K562 (cell line): ENCODE data around the gene P4HB. TPM values are rescaled to one million over a fixed set of nuclear protein-coding genes. Genes with fewer than 3 reads are reported as not detected.

Experiments used
- BCOR ChIP-seq: fragments of 450-650 bp; IDR thresholded peaks from 2 replicates; pipeline ENCODE4 v1.6.1; 2016
- CBX3 ChIP-seq, 2 experiments: IDR thresholded peaks; 1 replicate in 1 of 2; 2 replicates in 1 of 2; pipeline ENCODE4 v1.6.1; 2012; ENCODE audit warnings: inconsistent platforms in 2 of 2, low read length in 2 of 2, borderline replicate concordance in 1 of 2, control low read depth in 1 of 2
- E2F4 ChIP-seq: sonication (generic); formaldehyde crosslinking; IDR thresholded peaks from 2 replicates; pipeline ENCODE4 v1.8.0; 2022; ENCODE audit warnings: mild to moderate bottlenecking, low read depth, missing genetic modification reagents
- GTF2F1 ChIP-seq: IDR thresholded peaks from 2 replicates; pipeline ENCODE4 v1.6.1; 2011; ENCODE audit warnings: low read depth, low read length, improper control_type of control experiment
- HES1 ChIP-seq: fragments of 450-650 bp; IDR thresholded peaks from 2 replicates; pipeline ENCODE4 v1.6.1; 2016; ENCODE audit warnings: low read depth, mild to moderate bottlenecking, moderate library complexity
- HINFP ChIP-seq: fragments of 450-650 bp; conservative IDR thresholded peaks from 2 replicates; pipeline ENCODE4 v1.6.1; 2016; ENCODE audit warnings: missing genetic modification characterization, low read depth, mild to moderate bottlenecking, control low read depth, missing compliant biosample characterization
- HNRNPLL ChIP-seq: fragments of 200-400 bp; formaldehyde crosslinking; IDR thresholded peaks from 2 replicates; pipeline ENCODE4 v1.6.1; 2017; ENCODE audit warnings: low read length, low read depth, mild to moderate bottlenecking; ENCODE audit not compliant: poor library complexity, severe bottlenecking
- KAT7 ChIP-seq: sonication (generic); formaldehyde crosslinking; IDR thresholded peaks from 2 replicates; pipeline ENCODE4 v1.8.0; 2022; ENCODE audit warnings: missing genetic modification reagents, mild to moderate bottlenecking, borderline replicate concordance
- KDM4B ChIP-seq, 2 experiments: fragments of 450-650 bp in 1 of 2; sonication (generic) in 1 of 2; IDR thresholded peaks; 2 replicates each; pipeline ENCODE4 v1.6.1; 2016 to 2017; ENCODE audit warnings: borderline replicate concordance in 2 of 2, antibody characterized with exemption in 1 of 2, low read depth in 1 of 2, mild to moderate bottlenecking in 1 of 2
- MAX ChIP-seq: sonication (generic); formaldehyde crosslinking; IDR thresholded peaks from 2 replicates; pipeline ENCODE4 v1.9.0; 2022; ENCODE audit warnings: mild to moderate bottlenecking, missing genetic modification reagents
- MCM2 ChIP-seq: fragments of 450-650 bp; IDR thresholded peaks from 2 replicates; pipeline ENCODE4 v1.6.1; 2017; ENCODE audit warnings: low read depth, mild to moderate bottlenecking
- POLR2AphosphoS2 ChIP-seq: IDR thresholded peaks from 2 replicates; pipeline ENCODE4 v1.6.1; 2012; ENCODE audit warnings: low read length, improper control_type of control experiment
- POLR2AphosphoS5 ChIP-seq: IDR thresholded peaks from 2 replicates; pipeline ENCODE4 v1.6.1; 2011; ENCODE audit warnings: mild to moderate bottlenecking, low read depth, low read length, moderate library complexity; ENCODE audit not compliant: control insufficient read depth, insufficient read depth
- POLR2B ChIP-seq: fragments of 450-650 bp; IDR thresholded peaks from 2 replicates; pipeline ENCODE4 v1.6.1; 2018; ENCODE audit warnings: low read depth; ENCODE audit not compliant: partially characterized antibody
- POLR2G ChIP-seq: fragments of 200-400 bp; formaldehyde crosslinking; IDR thresholded peaks from 2 replicates; pipeline ENCODE4 v1.6.1; 2017; ENCODE audit warnings: low read depth, mild to moderate bottlenecking, antibody characterized with exemption, low read length, moderate library complexity
- RBM39 ChIP-seq: fragments of 200-400 bp; formaldehyde crosslinking; optimal IDR thresholded peaks from 2 replicates; pipeline ENCODE3; 2018; ENCODE audit warnings: low read depth, low read length
- SP1 ChIP-seq: sonication (generic); formaldehyde crosslinking; IDR thresholded peaks from 2 replicates; pipeline ENCODE4 v1.8.1; 2022; ENCODE audit warnings: mild to moderate bottlenecking, missing genetic modification reagents
- SREBF2 ChIP-seq: sonication (generic); formaldehyde crosslinking; IDR thresholded peaks from 2 replicates; pipeline ENCODE4 v1.4.0; 2020; ENCODE audit warnings: mild to moderate bottlenecking, missing genetic modification reagents
- U2AF1 ChIP-seq: fragments of 200-400 bp; formaldehyde crosslinking; optimal IDR thresholded peaks from 2 replicates; pipeline ENCODE3; 2017; ENCODE audit warnings: mild to moderate bottlenecking, low read depth, low read length, moderate library complexity
- ZBTB33 ChIP-seq: sonication (generic); formaldehyde crosslinking; IDR thresholded peaks from 2 replicates; pipeline ENCODE4 v1.8.1; 2023; ENCODE audit warnings: mild to moderate bottlenecking, missing genetic modification reagents
- ZKSCAN8 ChIP-seq: fragments of 200-800 bp; sonication (Bioruptor generic); IDR thresholded peaks from 2 replicates; pipeline ENCODE4 v1.6.1; 2016; ENCODE audit warnings: missing genetic modification characterization, missing compliant biosample characterization
- ZNF436 ChIP-seq: fragments of 250-450, 450-650 bp; sonication (Bioruptor Pico); formaldehyde crosslinking; IDR thresholded peaks from 2 replicates; pipeline ENCODE4 v1.7.0; 2020; ENCODE audit warnings: mild to moderate bottlenecking
- ZSCAN32 ChIP-seq: fragments of 450-650 bp; formaldehyde crosslinking; IDR thresholded peaks from 2 replicates; pipeline ENCODE4 v1.4.0; 2020; ENCODE audit warnings: mild to moderate bottlenecking, moderate library complexity
- polyA plus RNA-seq, 8 experiments: library from polyadenylated mRNA; depleted of rRNA in 4 of 8; stranded (reverse) in 5 of 8; unstranded in 3 of 8; fragments of >200 nt; fragmentation: Nextera tagmentation in 2 of 8; fragmentation: Illumina TruSeq in 1 of 8; extraction: Ambion mirVana in 2 of 8; extraction: Trizol in 1 of 8; gene quantifications; 2 replicates each; pipeline versions ENCODE4 v1.2.1 to v1.2.3, GENCODE V29; 2011 to 2014; ENCODE audit warnings: inconsistent platforms in 1 of 8, missing spikeins in 1 of 8
- total RNA-seq, 7 experiments: library from RNA; depleted of rRNA in 6 of 7; stranded (reverse); fragments of >200 nt in 6 of 7; fragmentation: Illumina TruSeq in 2 of 7; extraction: Trizol in 2 of 7; gene quantifications; 2 replicates each; pipeline versions ENCODE4 v1.2.1 to v1.2.3, GENCODE V29; 2011 to 2021; ENCODE audit warnings: low replicate concordance in 1 of 7

P4HB gene
- total and polyA plus RNA-seq, 9 of the 15 experiments (the other 6 are each of a cell fraction or from before 2014, with no cell fraction given), result 4.4 to 645 (median 325) TPM

- 0 out of 2 replicates have a peak, but pooled peaks have one; percentile 35 for TF ChIP-seq E2F4 (CRISPR knock-in tag)
- no peak for TF ChIP-seq KAT7 (CRISPR knock-in tag)
- no peak for TF ChIP-seq MCM2
- peak; percentile 72 for TF ChIP-seq ZBTB33 (CRISPR knock-in tag)
- no peak for TF ChIP-seq HNRNPLL
- TF ChIP-seq ZKSCAN8 (CRISPR knock-in tag), result no peak
- TF ChIP-seq ZSCAN32 (CRISPR knock-in tag), result 0 out of 2 replicates have a peak, but pooled peaks have one; percentile 2
- no peak for TF ChIP-seq CBX3 (IDR thresholded peaks at IDR 0.05; ENCODE audit: borderline replicate concordance in 1 of 2, low read length in 2 of 2)
- no peak for TF ChIP-seq HINFP (tag)
- no peak for TF ChIP-seq SP1 (CRISPR knock-in tag)
- peak; percentile 12; the same call in 1 of the 2 replicates for TF ChIP-seq POLR2AphosphoS5
- no peak for TF ChIP-seq RBM39
- no peak for TF ChIP-seq HES1
- no peak for TF ChIP-seq GTF2F1
- no peak for TF ChIP-seq U2AF1
- no peak for TF ChIP-seq SREBF2 (CRISPR knock-in tag)
- peak; percentile 27; the same call in 1 of the 2 replicates for TF ChIP-seq POLR2AphosphoS2
- no peak for TF ChIP-seq KDM4B (IDR thresholded peaks at IDR 0.05; ENCODE audit: borderline replicate concordance in 2 of 2, low read depth in 1 of 2)
- peak; percentile 63 for TF ChIP-seq POLR2G
- TF ChIP-seq MAX (CRISPR knock-in tag), result 0 out of 2 replicates have a peak, but pooled peaks have one; percentile 17
- TF ChIP-seq BCOR, result no peak
- TF ChIP-seq POLR2B, result peak; percentile 63
- TF ChIP-seq ZNF436, result no peak
Observed at GRCh38 chr17:81865733-81866439, 5.6 kb upstream of the P4HB start (continued).
